ENCODE results near the gene CFAP97D2.
"Not testable (repeated sequence)": the region's sequence is repeated elsewhere in the genome, so short reads cannot be mapped to it uniquely, and the experiment has no call there.

CFAP97D2 gene

GRCh38 chr13:114179087-114179658 is at the start of gene CFAP97D2:
Gene CFAP97D2, plus strand, starts transcription at chr13:114179257. Its CDS starts 74 bp downstream, at chr13:114179331.
- peak; percentile 49 for DNase-seq

GRCh38 chr13:114129649-114130062 is 49.4 kb upstream of the CFAP97D2 start:
- no peak for DNase-seq

GRCh38 chr13:114130131-114130836 is 48.8 kb upstream of the CFAP97D2 start:
- no peak for DNase-seq

DNA sequence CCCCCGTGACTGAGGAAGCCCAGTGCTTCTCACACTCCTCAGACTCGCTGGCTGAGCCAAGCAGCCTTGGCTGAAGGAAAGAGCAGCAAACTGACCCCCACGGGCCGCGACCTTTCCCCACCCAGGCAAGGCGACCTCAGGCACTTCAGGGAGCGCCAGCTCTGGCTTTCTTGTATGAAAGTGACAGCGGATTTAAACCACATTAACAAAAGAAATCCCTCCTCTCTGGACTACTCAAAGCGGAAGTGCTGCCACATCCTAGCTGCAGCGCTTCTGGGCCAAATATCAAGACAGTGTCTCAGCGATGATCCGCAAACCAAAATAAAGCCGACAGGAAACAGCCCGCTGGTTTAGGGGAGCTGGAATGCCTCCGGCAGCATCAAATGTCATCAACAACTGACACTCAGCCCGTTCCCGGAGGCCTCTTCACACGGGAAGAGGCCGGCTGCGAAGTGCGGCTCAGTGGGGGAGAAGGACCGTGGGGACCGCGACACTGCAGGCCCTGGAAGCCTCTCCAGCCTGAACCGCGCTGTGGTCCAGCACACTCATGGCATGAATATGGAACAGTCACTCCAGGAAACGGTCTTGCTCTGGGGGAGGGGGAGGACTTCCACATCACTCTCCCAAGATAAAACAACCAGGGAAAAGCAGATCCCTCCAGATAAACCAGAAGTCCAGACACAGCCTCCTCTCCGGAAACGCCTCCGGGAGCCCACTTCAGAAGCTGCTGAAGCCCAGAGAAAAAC is 48.0 kb upstream of the CFAP97D2 start:
- peak; percentile 94 for DNase-seq

GRCh38 chr13:114131583-114132418 is 47.3 kb upstream of the CFAP97D2 start:
- no peak for DNase-seq

GRCh38 chr13:114132419-114133121 is 46.5 kb upstream of the CFAP97D2 start, which contains the start of gene RASA3:
Gene RASA3, minus strand, starts transcription at chr13:114132623. Its CDS starts 134 bp downstream, at chr13:114132489.
- DNase-seq, result peak; percentile 83

GRCh38 chr13:114133126-114133525 is 45.9 kb upstream of the CFAP97D2 start:
- not testable (repeated sequence) for DNase-seq

- DNase-seq, result not testable (repeated sequence)
Measured at GRCh38 chr13:114133552-114133951, 45.5 kb upstream of the CFAP97D2 start.

GRCh38 chr13:114134111-114134943 is 44.7 kb upstream of the CFAP97D2 start:
- peak; percentile 98 for DNase-seq

DNA sequence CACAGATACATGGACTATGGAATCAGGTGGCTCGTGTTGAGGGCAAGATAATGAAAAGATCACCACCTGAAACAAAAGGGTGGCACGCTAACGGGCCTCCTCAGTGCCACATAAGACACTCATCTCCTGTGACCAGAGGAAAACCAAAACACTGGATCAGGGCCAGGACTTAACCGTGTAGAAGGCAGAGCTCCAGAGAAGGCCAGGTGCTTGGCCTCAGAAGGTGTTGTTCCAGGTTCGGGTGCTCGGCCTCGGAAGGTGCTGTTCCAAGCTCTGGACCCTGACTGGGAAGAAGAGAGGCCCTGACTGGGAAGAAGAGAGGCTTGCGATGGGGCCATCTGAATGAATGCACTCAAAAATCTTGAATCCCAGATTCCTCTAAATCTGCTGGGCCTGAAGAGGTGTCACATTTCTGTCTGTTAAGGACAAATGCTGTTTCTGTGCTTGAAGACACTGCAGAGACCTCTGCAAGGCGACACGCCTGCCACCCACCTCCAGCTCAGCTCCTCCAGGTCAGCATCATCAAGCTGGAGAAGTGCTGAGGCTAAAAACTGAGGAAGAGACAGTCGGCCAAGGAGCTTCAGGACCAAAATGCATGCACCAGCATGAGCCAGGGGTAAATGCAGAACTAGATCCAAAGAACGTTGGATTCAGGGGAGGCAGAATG is 44.0 kb upstream of the CFAP97D2 start:
- DNase-seq, result peak; percentile 98

- no peak for DNase-seq
Measured at GRCh38 chr13:114135731-114136171, 43.3 kb upstream of the CFAP97D2 start.

GRCh38 chr13:114136576-114136975 is 42.5 kb upstream of the CFAP97D2 start:
- no peak for DNase-seq

GRCh38 chr13:114140131-114140905 is 38.7 kb upstream of the CFAP97D2 start:
- peak; percentile 80 for DNase-seq

GRCh38 chr13:114140906-114141250 is 38.2 kb upstream of the CFAP97D2 start:
- no peak for DNase-seq

- no peak for DNase-seq
Measured at GRCh38 chr13:114141261-114141996, 37.6 kb upstream of the CFAP97D2 start.

- no peak for DNase-seq
Measured at GRCh38 chr13:114142137-114142550, 36.9 kb upstream of the CFAP97D2 start.

DNA sequence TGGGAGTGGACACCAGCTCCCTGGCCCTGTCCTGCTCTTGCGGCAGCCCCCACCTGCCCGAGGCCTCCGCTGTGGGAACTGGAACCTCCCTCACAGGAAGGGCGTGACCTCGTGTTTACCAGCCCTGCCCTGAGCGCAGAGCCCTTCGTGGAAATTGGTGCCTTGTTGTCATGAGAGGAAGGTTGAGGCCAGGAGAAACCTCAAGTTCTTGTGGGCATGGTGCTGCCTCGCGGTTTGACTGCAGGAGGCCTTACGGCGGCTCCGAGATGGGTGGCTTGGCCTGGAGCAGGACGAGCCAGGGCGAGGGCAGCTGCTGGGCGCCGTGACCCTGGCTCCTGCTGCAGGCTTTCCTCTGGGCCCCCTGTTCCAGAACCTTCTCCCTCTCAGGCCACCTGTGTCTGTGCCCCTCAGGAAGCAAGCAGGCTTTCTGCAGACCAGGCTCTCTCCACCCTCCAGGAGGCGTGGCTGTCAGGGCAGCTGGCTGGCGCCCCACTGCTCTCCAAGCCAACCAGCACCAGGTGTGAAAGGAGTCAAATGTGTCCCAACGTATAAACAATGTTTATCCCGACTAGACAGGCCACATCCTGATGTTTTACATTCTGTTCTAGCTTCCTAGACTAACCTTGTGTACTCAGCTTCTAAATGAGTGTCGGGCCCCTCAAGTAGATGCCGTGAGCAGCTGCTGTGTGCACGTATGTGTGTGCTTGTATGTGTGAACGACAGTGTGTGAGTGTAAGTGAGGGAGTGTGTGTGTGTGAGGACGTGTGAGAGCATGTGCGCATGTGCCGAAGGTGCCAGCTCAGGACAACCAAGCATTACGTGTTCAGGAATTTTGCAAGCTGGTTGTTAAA is 36.2 kb upstream of the CFAP97D2 start:
- peak; percentile 98 for DNase-seq

All from DMS79 treated with DMSO at 0.1 percent for 48 hours (cell line).